HepG2 (cell line): ENCODE measurements around the gene KIF26B. TPM values are rescaled to one million over a fixed set of nuclear protein-coding genes. Genes with fewer than 3 reads are reported as not detected.

Experiments used
- ATAC-seq: fragments of 200-7000 bp; cut with Tn5 transposase; 3 replicates; pipeline ENCODE4 v1.9.1; 2020; ENCODE audit warnings: mild to moderate bottlenecking, moderate library complexity
- BruUV-seq: library from RNA; stranded (reverse); fragments of 400-500 nt; replicated peaks from 2 replicates; lab custom pipeline; 2021; lab: Mats Ljungman, UMichigan
- CTCF ChIA-PET: fragments of 300-600 bp; formaldehyde crosslinking; extraction: SDS; loops from one replicate; lab custom pipeline; 2021; ENCODE audit warnings: low total read pairs, inconsistent platforms, low intra/inter-chr PET ratio; lab: Yijun Ruan, JAX
- POLR2A ChIA-PET: fragments of 350-600 bp; sonication (Branson Sonifier 250); formaldehyde crosslinking; loops from one replicate; lab custom pipeline; 2020; ENCODE audit warnings: antibody characterized with exemption, inconsistent platforms; lab: Yijun Ruan, JAX
- DNase-seq: peaks from one replicate; pipeline ENCODE4 v3.0.0-alpha.2; 2015; ENCODE audit warnings: low spot score
- FAIRE-seq: peaks from 3 replicates; lab custom pipeline; 2011; peaks lifted over from hg19 to GRCh38; lab: Jason Lieb, UNC
- H2AFZ ChIP-seq: one replicate; pipeline ENCODE4 v1.6.1; 2011; ENCODE audit warnings: low read length, inconsistent platforms
- H3K27ac ChIP-seq: fragments of 300-600 bp; 3 replicates; pipeline ENCODE4 v1.8.0; 2011; ENCODE audit warnings: mixed run types, mild to moderate bottlenecking, mixed read lengths, low read length, inconsistent platforms; ENCODE audit not compliant: insufficient read depth; ENCODE audit errors: extremely low read length
- H3K27me3 ChIP-seq, 2 experiments: fragments of 200-600 bp in 1 of 2; 2 replicates in 1 of 2; 3 replicates in 1 of 2; pipeline versions ENCODE4 v1.6.0 to v1.8.0; 2011; ENCODE audit warnings: low read length in 2 of 2, mild to moderate bottlenecking in 2 of 2, moderate library complexity in 2 of 2, inconsistent platforms in 1 of 2; ENCODE audit not compliant: insufficient read depth in 2 of 2, control insufficient read depth in 1 of 2
- H3K36me3 ChIP-seq, 2 experiments: fragments of 200-600 bp in 1 of 2; replicated peaks in 1 of 2; 2 replicates in 1 of 2; 3 replicates in 1 of 2; pipeline versions ENCODE4 v1.5.1 to v1.8.0; 2011; ENCODE audit warnings: low read length in 2 of 2, inconsistent platforms in 1 of 2; ENCODE audit not compliant: insufficient read depth in 2 of 2, control insufficient read depth in 1 of 2
- H3K4me1 ChIP-seq: 2 replicates; pipeline ENCODE4 v1.5.1; 2012; ENCODE audit warnings: low read length, inconsistent platforms; ENCODE audit not compliant: insufficient read depth
- H3K4me2 ChIP-seq: 2 replicates; pipeline ENCODE4 v1.6.0; 2011; ENCODE audit warnings: low read depth, low read length, inconsistent platforms
- H3K4me3 ChIP-seq, 3 experiments: fragments of 200-600 bp in 1 of 3; sonication (generic), shearing (Covaris generic) in 1 of 3; replicated peaks in 1 of 3; 2 replicates each; pipeline ENCODE4 v1.5.1; 2011 to 2016; ENCODE audit warnings: low read length in 3 of 3, inconsistent platforms in 2 of 3, low read depth in 2 of 3, mild to moderate bottlenecking in 2 of 3, control low read depth in 1 of 3, mixed read lengths in 1 of 3; ENCODE audit not compliant: insufficient read depth in 1 of 3
- H3K79me2 ChIP-seq: one replicate; pipeline ENCODE4 v1.6.1; 2011; ENCODE audit warnings: low read length, inconsistent platforms; ENCODE audit not compliant: insufficient read depth
- H3K9ac ChIP-seq: 2 replicates; pipeline ENCODE4 v1.6.0; 2011; ENCODE audit warnings: mild to moderate bottlenecking, low read depth, low read length, inconsistent platforms; ENCODE audit not compliant: insufficient read depth
- H3K9me3 ChIP-seq: 2 replicates; pipeline ENCODE4 v1.5.1; 2012; ENCODE audit warnings: mild to moderate bottlenecking, low read length
- H4K20me1 ChIP-seq: 2 replicates; pipeline ENCODE4 v1.6.0; 2011; ENCODE audit warnings: inconsistent platforms, mild to moderate bottlenecking, low read length, moderate library complexity; ENCODE audit not compliant: insufficient read depth
- ADNP ChIP-seq: sonication (generic); formaldehyde crosslinking; IDR thresholded peaks from 2 replicates; pipeline ENCODE4 v1.4.0; 2020; ENCODE audit warnings: missing genetic modification reagents
- AGO2 ChIP-seq: fragments of 200-400 bp; formaldehyde crosslinking; optimal IDR thresholded peaks from 2 replicates; pipeline ENCODE3; 2017; ENCODE audit warnings: mild to moderate bottlenecking, low read depth, low read length, moderate library complexity
- CBFB ChIP-seq: sonication (generic); formaldehyde crosslinking; IDR thresholded peaks from 2 replicates; pipeline ENCODE4 v1.4.0; 2020; ENCODE audit warnings: missing genetic modification reagents
- MTF1 ChIP-seq: sonication (generic); formaldehyde crosslinking; IDR thresholded peaks from 2 replicates; pipeline ENCODE4 v1.5.0; 2020; ENCODE audit warnings: missing genetic modification reagents
- ONECUT2 ChIP-seq: sonication (generic); formaldehyde crosslinking; IDR thresholded peaks from 2 replicates; pipeline ENCODE4 v1.4.0; 2020; ENCODE audit warnings: missing genetic modification reagents
- YEATS4 ChIP-seq: sonication (generic); formaldehyde crosslinking; IDR thresholded peaks from 2 replicates; pipeline ENCODE4 v1.4.0; 2020; ENCODE audit warnings: missing genetic modification reagents, borderline replicate concordance
- ZNF605 ChIP-seq: sonication (generic); formaldehyde crosslinking; IDR thresholded peaks from 2 replicates; pipeline ENCODE4 v1.8.0; 2022; ENCODE audit warnings: mild to moderate bottlenecking, missing genetic modification reagents
- ZSCAN22 ChIP-seq: sonication (generic); formaldehyde crosslinking; IDR thresholded peaks from 2 replicates; pipeline ENCODE4 v1.4.0; 2020; ENCODE audit warnings: mild to moderate bottlenecking, missing genetic modification reagents
- WGBS: methylation state at CpG from one replicate; pipeline ENCODE4 v1.1.6; 2017; ENCODE audit warnings: low lambda C conversion rate; 5-methylcytosine and 5-hydroxymethylcytosine counted together
- in situ Hi-C: cut with HindIII; loops from 2 replicates; pipeline ENCODE4 v1.10.0; 2017; ENCODE audit warnings: low pct_unique_long_range_greater_than_20kb; ENCODE audit not compliant: extremely low pct_ligation_motif_present
- intact Hi-C: fragments of 100-400 bp; cut with micrococcal nuclease; formaldehyde crosslinking; loops from one replicate; pipeline ENCODE4 v1.10.0; 2022; ENCODE audit not compliant: unreplicated experiment
- polyA plus RNA-seq, 8 experiments: library from polyadenylated mRNA; depleted of rRNA in 3 of 8; stranded (reverse) in 7 of 8; unstranded in 1 of 8; fragments of >200 nt; fragmentation: Illumina TruSeq in 4 of 8; extraction: Trizol in 4 of 8; gene quantifications; 2 replicates each; pipeline versions ENCODE4 v1.2.1 to v1.2.3, GENCODE V29; 2011 to 2016; ENCODE audit warnings: low read depth in 4 of 8, missing spikeins in 1 of 8, mixed read lengths in 1 of 8; ENCODE audit not compliant: insufficient read depth in 1 of 8
- total RNA-seq, 5 experiments: library from RNA; depleted of rRNA; stranded (reverse); fragments of >200 nt; fragmentation: Illumina TruSeq; extraction: Trizol; gene quantifications; 2 replicates each; pipeline ENCODE4 v1.2.3, GENCODE V29; 2016; ENCODE audit warnings: low read depth in 1 of 5
- TF ChIP-seq, protein P1 (sequence below): IDR thresholded peaks from 2 replicates; pipeline ENCODE4 v1.6.1; 2016
- TF ChIP-seq, protein P2 (sequence below): sonication (generic); formaldehyde crosslinking; IDR thresholded peaks from 2 replicates; pipeline ENCODE4 v1.4.0; 2020; ENCODE audit warnings: missing genetic modification reagents
- TF ChIP-seq, protein P3 (sequence below): sonication (generic); formaldehyde crosslinking; IDR thresholded peaks from 2 replicates; pipeline ENCODE4 v1.4.0; 2020; ENCODE audit warnings: missing genetic modification reagents
- TF ChIP-seq, protein P4 (sequence below): sonication (generic); formaldehyde crosslinking; IDR thresholded peaks from 2 replicates; pipeline ENCODE4 v1.4.0; 2020; ENCODE audit warnings: missing genetic modification reagents, mild to moderate bottlenecking, borderline replicate concordance

KIF26B gene
- total and polyA plus RNA-seq, 2 of the 13 experiments (the other 11 are each of a cell fraction or from before 2014, with no cell fraction given), result 0.08 to 0.09 TPM

DNA sequence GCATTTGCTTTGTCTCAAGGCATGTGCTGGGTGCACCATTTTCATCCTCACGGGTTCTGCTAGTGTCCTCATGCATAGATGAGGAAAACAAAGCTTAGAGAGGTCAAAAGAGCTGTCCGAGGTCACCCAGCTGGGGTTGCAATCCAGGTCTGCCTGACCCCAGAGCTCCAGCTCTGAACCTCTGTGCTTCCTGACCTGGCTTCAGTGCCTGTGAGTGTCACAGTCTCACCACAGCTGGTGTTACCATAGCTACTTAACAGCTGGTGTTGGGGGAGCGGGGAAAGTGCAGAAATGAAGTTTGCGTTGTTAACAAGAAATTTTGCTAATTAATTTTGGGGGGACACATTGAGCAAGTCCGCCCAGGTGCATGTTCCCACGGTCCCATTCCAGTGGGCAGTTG is 328.5 kb downstream of the KIF26B start (continued):
- TF ChIP-seq, protein P1, sequence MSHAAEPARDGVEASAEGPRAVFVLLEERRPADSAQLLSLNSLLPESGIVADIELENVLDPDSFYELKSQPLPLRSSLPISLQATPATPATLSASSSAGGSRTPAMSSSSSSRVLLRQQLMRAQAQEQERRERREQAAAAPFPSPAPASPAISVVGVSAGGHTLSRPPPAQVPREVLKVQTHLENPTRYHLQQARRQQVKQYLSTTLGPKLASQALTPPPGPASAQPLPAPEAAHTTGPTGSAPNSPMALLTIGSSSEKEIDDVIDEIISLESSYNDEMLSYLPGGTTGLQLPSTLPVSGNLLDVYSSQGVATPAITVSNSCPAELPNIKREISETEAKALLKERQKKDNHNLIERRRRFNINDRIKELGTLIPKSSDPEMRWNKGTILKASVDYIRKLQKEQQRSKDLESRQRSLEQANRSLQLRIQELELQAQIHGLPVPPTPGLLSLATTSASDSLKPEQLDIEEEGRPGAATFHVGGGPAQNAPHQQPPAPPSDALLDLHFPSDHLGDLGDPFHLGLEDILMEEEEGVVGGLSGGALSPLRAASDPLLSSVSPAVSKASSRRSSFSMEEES (CRISPR knock-in tag), result no peak

DNA sequence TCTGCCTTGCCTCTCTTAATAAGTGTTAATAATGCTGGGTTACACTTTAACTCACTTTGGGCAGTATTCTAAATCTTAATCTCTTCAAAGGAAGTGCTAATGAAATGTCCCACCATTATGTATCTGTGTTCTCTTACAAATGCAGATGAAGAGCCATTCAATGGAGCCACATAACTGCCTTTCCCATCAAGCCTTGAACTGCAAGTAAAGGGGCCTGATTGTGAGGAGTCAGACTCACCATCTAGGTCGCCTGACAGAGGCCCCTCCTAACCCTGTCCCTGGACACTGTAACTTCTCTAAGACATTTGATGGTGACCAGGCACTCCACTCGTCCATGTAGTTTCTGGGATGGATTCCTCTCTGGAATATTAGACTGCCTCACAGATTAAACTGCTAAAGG is 329.4 kb downstream of the KIF26B start:
- H3K4me3 ChIP-seq, result no peak overlapping the region
- H3K9ac ChIP-seq, result no peak overlapping the region
- H3K36me3 ChIP-seq, result no peaks in the 10 kb centered on the region
- BruUV-seq, result no TSS peak
- H3K4me1 ChIP-seq, result no peaks in the 10 kb centered on the region
- in situ Hi-C loops (no loop called here), intact Hi-C loops (no loop called here)
- TF ChIP-seq, protein P2, sequence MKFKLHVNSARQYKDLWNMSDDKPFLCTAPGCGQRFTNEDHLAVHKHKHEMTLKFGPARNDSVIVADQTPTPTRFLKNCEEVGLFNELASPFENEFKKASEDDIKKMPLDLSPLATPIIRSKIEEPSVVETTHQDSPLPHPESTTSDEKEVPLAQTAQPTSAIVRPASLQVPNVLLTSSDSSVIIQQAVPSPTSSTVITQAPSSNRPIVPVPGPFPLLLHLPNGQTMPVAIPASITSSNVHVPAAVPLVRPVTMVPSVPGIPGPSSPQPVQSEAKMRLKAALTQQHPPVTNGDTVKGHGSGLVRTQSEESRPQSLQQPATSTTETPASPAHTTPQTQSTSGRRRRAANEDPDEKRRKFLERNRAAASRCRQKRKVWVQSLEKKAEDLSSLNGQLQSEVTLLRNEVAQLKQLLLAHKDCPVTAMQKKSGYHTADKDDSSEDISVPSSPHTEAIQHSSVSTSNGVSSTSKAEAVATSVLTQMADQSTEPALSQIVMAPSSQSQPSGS, result no peak
- TF ChIP-seq ZNF605 (CRISPR knock-in tag) (no peak), ONECUT2 (CRISPR knock-in tag) (no peak), MTF1 (CRISPR knock-in tag) (no peak), ZSCAN22 (CRISPR knock-in tag) (no peak), ADNP (CRISPR knock-in tag) (no peak), CBFB (CRISPR knock-in tag) (no peak), AGO2 (no peak), YEATS4 (CRISPR knock-in tag) (no peak)
- TF ChIP-seq, protein P3, sequence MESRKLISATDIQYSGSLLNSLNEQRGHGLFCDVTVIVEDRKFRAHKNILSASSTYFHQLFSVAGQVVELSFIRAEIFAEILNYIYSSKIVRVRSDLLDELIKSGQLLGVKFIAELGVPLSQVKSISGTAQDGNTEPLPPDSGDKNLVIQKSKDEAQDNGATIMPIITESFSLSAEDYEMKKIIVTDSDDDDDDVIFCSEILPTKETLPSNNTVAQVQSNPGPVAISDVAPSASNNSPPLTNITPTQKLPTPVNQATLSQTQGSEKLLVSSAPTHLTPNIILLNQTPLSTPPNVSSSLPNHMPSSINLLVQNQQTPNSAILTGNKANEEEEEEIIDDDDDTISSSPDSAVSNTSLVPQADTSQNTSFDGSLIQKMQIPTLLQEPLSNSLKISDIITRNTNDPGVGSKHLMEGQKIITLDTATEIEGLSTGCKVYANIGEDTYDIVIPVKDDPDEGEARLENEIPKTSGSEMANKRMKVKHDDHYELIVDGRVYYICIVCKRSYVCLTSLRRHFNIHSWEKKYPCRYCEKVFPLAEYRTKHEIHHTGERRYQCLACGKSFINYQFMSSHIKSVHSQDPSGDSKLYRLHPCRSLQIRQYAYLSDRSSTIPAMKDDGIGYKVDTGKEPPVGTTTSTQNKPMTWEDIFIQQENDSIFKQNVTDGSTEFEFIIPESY, result no peak
- TF ChIP-seq, protein P4, sequence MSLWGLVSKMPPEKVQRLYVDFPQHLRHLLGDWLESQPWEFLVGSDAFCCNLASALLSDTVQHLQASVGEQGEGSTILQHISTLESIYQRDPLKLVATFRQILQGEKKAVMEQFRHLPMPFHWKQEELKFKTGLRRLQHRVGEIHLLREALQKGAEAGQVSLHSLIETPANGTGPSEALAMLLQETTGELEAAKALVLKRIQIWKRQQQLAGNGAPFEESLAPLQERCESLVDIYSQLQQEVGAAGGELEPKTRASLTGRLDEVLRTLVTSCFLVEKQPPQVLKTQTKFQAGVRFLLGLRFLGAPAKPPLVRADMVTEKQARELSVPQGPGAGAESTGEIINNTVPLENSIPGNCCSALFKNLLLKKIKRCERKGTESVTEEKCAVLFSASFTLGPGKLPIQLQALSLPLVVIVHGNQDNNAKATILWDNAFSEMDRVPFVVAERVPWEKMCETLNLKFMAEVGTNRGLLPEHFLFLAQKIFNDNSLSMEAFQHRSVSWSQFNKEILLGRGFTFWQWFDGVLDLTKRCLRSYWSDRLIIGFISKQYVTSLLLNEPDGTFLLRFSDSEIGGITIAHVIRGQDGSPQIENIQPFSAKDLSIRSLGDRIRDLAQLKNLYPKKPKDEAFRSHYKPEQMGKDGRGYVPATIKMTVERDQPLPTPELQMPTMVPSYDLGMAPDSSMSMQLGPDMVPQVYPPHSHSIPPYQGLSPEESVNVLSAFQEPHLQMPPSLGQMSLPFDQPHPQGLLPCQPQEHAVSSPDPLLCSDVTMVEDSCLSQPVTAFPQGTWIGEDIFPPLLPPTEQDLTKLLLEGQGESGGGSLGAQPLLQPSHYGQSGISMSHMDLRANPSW (CRISPR knock-in tag), result no peak
- no peak overlapping the region for H3K4me2 ChIP-seq
- ChIA-PET CTCF (no interaction called here), POLR2A (no interaction called here)
- FAIRE-seq, result no peak
- H3K79me2 ChIP-seq, result no peaks in the 10 kb centered on the region
- ATAC-seq, result no peak
- DNase-seq, result no peak
- H3K27ac ChIP-seq, result no peak overlapping the region
- H3K9me3 ChIP-seq, result no peaks in the 10 kb centered on the region
- WGBS, result 20% methylated on average over 1 of the region's 2 CpGs
- H2AFZ ChIP-seq, result no peak overlapping the region
- H3K27me3 ChIP-seq, result no peaks in the 10 kb centered on the region
- H4K20me1 ChIP-seq, result no peaks in the 10 kb centered on the region
